ENCODE data around the gene KIAA1671. TPM values are rescaled to one million over a fixed set of nuclear protein-coding genes. Genes with fewer than 3 reads are reported as not detected.

The KIAA1671 gene
- total RNA-seq, 1 donor from 2014 or later: 17.3 TPM

DNA sequence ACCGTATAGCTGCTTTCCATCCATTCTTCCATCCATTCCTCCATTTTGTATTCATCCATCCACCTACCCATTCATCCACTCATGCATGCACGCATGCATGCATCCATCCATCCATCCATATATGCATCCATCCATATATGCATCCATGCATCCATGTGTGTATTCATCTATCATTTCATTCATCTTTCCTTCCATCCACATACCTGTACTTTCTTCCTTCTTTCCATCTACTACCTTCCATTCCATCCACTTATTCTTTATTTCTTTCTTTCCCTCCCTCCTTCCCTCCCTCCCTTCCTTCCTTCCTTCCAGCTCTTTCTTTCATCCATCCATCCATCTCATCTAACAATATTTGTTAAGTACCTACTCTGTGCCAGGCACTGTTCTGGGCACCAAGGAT is 19.9 kb downstream of the KIAA1671 start:
- H4K20me1 ChIP-seq (ENCODE audit: low read depth): peaks cover 99% of the 10 kb centered on the region
- H3K4me2 ChIP-seq: no peak overlapping the region
- H3K4me3 ChIP-seq: no peak overlapping the region
- H3K9me3 Mint-ChIP-seq: no peaks in the 10 kb centered on the region
- H3K27ac Mint-ChIP-seq: no peak overlapping the region
- no peak overlapping the region for H3K27ac ChIP-seq
- peaks cover 2% of the 10 kb centered on the region for H3K27me3 Mint-ChIP-seq (ENCODE audit: insufficient read depth, low read depth)
- no peak overlapping the region for H2AFZ ChIP-seq (replicated peaks)
- no peak overlapping the region for H3K9ac ChIP-seq
- no peaks in the 10 kb centered on the region for H3K36me3 ChIP-seq
- H3K4me1 Mint-ChIP-seq: peaks cover 35% of the 10 kb centered on the region
- H3K4me1 ChIP-seq: peaks cover 27% of the 10 kb centered on the region
- no peaks in the 10 kb centered on the region for H3K36me3 Mint-ChIP-seq
- H3K4me3 Mint-ChIP-seq: no peak overlapping the region
- peaks cover 87% of the 10 kb centered on the region for H3K79me2 ChIP-seq (ENCODE audit: low read depth)
- no peak for TF ChIP-seq EZH2 (IDR thresholded peaks at IDR 0.05)
- TF ChIP-seq EZH2phosphoT487 (IDR thresholded peaks at IDR 0.05): no peak
- TF ChIP-seq, protein P1, sequence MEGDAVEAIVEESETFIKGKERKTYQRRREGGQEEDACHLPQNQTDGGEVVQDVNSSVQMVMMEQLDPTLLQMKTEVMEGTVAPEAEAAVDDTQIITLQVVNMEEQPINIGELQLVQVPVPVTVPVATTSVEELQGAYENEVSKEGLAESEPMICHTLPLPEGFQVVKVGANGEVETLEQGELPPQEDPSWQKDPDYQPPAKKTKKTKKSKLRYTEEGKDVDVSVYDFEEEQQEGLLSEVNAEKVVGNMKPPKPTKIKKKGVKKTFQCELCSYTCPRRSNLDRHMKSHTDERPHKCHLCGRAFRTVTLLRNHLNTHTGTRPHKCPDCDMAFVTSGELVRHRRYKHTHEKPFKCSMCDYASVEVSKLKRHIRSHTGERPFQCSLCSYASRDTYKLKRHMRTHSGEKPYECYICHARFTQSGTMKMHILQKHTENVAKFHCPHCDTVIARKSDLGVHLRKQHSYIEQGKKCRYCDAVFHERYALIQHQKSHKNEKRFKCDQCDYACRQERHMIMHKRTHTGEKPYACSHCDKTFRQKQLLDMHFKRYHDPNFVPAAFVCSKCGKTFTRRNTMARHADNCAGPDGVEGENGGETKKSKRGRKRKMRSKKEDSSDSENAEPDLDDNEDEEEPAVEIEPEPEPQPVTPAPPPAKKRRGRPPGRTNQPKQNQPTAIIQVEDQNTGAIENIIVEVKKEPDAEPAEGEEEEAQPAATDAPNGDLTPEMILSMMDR (IDR thresholded peaks at IDR 0.05): no peak
- H3F3A ChIP-seq (ENCODE audit: low read depth): peaks cover 28% of the 10 kb centered on the region
- no peaks in the 10 kb centered on the region for H3K27me3 ChIP-seq
- no peaks in the 10 kb centered on the region for H3K9me3 ChIP-seq (ENCODE audit: low read depth)
- no peak for DNase-seq (ENCODE audit: low spot score)

DNA sequence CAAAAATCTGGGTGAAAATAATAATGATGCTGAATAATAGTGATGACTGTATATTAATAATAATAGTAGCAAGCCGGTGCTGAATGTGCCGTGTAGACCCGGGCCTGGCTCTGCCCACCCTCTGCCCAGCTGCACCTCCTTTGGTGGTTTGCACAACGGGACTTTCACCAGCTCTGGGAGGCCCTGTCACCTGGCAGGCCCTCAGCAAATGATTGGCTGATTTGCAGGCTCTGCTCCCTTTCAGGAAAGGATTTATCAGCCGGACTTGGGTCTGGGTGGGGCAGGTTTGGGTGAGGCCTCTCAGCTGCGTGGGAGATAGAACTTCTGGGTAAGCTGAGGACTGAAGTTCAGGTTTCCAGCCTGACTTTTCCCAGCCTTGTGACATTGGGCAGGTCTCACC is 21.4 kb downstream of the KIAA1671 start:
- Mint-ChIP-seq H3K4me3 (no peak overlapping the region), H3K27me3 (ENCODE audit: insufficient read depth, low read depth) (peaks cover 2% of the 10 kb centered on the region), H3K9me3 (no peaks in the 10 kb centered on the region), H3K36me3 (no peaks in the 10 kb centered on the region), H3K27ac (no peak overlapping the region), H3K4me1 (peaks cover 45% of the 10 kb centered on the region)
- no peak overlapping the region for H3K27ac ChIP-seq
- H3K27me3 ChIP-seq: no peaks in the 10 kb centered on the region
- peaks cover 34% of the 10 kb centered on the region for H3F3A ChIP-seq (ENCODE audit: low read depth)
- H3K9ac ChIP-seq: no peak overlapping the region
- DNase-seq (ENCODE audit: low spot score): no peak
- no peaks in the 10 kb centered on the region for H3K36me3 ChIP-seq
- no peak overlapping the region for H2AFZ ChIP-seq (replicated peaks)
- H3K79me2 ChIP-seq (ENCODE audit: low read depth): peaks cover 89% of the 10 kb centered on the region
- H3K9me3 ChIP-seq (ENCODE audit: low read depth): no peaks in the 10 kb centered on the region
- H3K4me3 ChIP-seq: no peak overlapping the region
- no peak overlapping the region for H3K4me2 ChIP-seq
- H3K4me1 ChIP-seq: peaks cover 25% of the 10 kb centered on the region
- TF ChIP-seq, protein P1 (IDR thresholded peaks at IDR 0.05): no peak
- TF ChIP-seq EZH2phosphoT487 (IDR thresholded peaks at IDR 0.05) (no peak), EZH2 (IDR thresholded peaks at IDR 0.05) (no peak)
- peaks cover 100% of the 10 kb centered on the region for H4K20me1 ChIP-seq (ENCODE audit: low read depth)

DNA sequence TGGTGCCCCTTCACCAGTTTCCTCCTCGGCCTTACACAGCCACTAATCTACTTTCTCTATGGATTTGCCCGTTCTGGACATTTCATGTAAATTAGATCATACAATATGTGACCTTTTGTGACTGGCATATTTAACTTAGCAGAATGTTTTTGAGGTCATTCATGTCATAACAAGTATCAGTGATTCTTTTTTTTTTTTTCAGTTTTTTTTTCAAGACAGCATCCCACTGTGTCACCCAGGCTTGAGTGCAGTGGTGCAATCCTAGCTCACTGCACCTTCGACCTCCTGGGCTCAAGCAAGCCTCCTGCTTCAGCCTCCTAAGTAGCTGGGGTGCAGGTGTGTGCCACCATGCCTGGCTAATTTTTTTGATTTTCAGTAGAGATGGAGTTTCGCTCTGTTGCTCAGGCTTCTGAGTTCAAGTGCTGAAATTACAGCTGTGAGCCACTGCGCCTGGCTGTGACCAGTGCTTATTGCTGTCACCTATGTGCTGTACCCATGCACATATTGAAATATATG is 22.7 kb downstream of the KIAA1671 start:
- H3K4me2 ChIP-seq: peak overlapping the region; percentile 44
- no peak overlapping the region for H3K9ac ChIP-seq
- H3K4me1 Mint-ChIP-seq: peaks cover 36% of the 10 kb centered on the region
- no peak overlapping the region for H3K4me3 ChIP-seq
- H2AFZ ChIP-seq (replicated peaks): no peak overlapping the region
- H3K36me3 ChIP-seq: no peaks in the 10 kb centered on the region
- no peak overlapping the region for H3K27ac Mint-ChIP-seq
- no peak for TF ChIP-seq EZH2phosphoT487 (IDR thresholded peaks at IDR 0.05)
- no peak for TF ChIP-seq EZH2 (IDR thresholded peaks at IDR 0.05)
- TF ChIP-seq, protein P1 (IDR thresholded peaks at IDR 0.05): no peak
- DNase-seq (ENCODE audit: low spot score): no peak
- H4K20me1 ChIP-seq (ENCODE audit: low read depth): peaks cover 94% of the 10 kb centered on the region
- H3K4me3 Mint-ChIP-seq: no peak overlapping the region
- no peaks in the 10 kb centered on the region for H3K27me3 ChIP-seq
- no peaks in the 10 kb centered on the region for H3K9me3 Mint-ChIP-seq
- H3F3A ChIP-seq (ENCODE audit: low read depth): peaks cover 34% of the 10 kb centered on the region
- no peaks in the 10 kb centered on the region for H3K9me3 ChIP-seq (ENCODE audit: low read depth)
- H3K36me3 Mint-ChIP-seq: no peaks in the 10 kb centered on the region
- no peak overlapping the region for H3K27ac ChIP-seq
- H3K27me3 Mint-ChIP-seq (ENCODE audit: insufficient read depth, low read depth): peaks cover 2% of the 10 kb centered on the region
- H3K4me1 ChIP-seq: peaks cover 19% of the 10 kb centered on the region
- peaks cover 91% of the 10 kb centered on the region for H3K79me2 ChIP-seq (ENCODE audit: low read depth)
